NCI-H1105 (cell line): ENCODE measurements around the gene HSD3B2.

Source experiments
- DNase-seq: peaks from one replicate; lab custom pipeline; 2025; lab: John Stamatoyannopoulos, UW

HSD3B2 gene

DNA sequence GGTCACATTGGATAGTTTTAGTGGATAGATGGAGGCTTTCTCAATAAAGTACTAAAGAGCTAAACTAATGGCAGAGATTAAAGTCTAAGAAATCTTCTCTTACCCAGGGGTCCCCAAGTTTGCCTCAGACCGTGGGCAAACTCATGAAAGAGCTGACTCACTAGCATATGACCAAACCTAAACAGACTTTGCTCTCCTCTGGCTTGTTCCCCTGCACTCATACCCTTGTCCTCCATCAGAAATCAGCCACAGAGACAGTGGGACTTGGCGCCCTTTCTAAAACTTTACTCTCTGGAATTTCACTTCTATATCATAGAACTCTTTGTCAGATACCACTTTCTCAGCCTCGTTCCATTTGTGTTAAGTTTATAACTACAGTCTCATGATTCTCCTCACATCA lies 17.0 kb upstream of the HSD3B2 start:
- DNase-seq: no peak

DNA sequence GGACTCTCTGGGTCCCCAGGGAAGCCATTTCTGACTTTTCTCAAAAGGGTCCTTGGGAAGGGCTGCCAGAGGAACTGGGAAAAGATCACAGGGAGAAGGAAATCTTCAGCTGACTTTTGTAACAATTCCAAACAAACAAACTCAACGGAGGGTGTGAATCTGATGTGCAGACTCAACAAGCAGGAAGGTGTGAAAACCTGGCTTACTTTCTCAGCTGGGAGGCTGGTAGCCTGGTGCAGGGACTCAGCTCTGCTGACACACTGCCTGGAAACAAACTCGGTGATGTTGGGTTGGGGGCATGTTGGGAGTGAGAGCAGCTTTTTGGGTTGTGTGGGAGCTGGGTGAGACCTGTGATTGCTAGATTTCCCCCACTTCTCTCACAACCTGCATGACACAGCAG lies 10.2 kb upstream of the HSD3B2 start:
- no peak for DNase-seq

DNA sequence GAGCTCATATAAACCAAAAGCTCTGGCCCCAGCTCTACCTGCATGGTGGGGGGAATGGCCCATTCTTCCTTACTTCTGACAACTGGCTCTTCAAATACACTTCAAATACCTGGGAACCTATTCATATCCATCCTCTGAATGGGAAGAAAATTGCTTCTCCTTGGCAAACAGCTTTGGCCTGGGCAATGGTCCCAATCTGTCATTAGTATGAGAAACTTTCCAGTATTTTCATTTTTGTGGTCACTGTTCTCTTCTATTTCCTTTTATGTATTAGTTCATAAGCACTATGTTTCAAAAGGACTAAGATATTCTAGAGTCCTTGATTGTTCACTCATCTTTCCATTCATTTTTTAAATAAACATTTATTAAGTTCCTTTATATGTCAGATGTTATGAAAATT lies 5.2 kb upstream of the HSD3B2 start:
- peak; percentile 76 for DNase-seq

DNA sequence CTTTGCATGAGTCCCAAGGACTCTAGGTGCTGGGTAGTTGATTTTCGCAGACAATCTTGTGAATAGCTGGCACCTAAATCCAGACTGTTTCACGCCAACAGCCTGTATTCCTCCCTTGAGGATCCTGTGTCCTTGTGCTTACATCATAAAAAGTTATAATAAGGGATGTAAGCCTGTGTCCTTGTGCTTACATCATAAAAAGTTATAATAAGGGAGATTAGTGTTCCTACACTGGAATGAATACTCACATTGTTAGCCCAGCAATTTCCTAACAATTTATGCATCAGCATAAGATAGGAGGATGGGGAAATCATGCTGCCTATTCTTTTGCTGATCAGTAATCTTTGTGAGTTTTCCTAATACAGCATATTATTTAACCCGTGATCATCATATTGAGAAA lies 4.0 kb upstream of the HSD3B2 start:
- DNase-seq: no peak

DNA sequence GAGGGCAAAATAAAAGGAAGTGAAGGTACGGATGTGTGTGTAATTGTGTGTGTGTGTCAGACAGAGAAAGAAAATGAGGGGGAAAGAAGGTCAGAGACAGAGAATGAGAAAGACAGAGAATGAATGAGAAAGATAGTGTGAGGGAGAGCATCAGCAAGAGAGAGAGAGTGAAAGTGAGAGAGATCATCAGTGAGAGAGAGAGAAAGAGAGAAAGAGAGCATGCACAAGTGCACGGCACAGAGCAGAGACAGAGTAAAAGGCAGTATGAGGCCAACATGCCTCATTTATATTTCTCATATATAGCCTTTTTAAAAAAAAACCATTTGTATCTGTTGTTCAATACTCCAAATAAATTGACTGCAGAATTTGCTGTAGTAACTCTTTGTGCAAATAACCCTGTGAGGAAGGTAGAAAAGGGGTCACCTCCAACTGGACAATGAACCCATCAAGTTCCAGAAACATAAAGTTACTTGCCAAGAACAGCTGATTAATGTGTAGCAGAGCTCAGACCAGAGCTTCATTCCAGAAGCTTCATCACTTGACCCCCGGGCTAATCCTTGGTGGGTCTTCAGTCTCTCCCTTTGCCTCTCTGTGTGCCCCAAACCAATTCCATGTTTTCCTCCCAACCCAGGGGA lies 1.2 kb downstream of the HSD3B2 start:
- no peak for DNase-seq

- DNase-seq: no peak
These were observed 4.2 kb downstream of the HSD3B2 start for GRCh38 chr1:119419109-119419508.

GRCh38 chr1:119420638-119421037 lies 5.7 kb downstream of the HSD3B2 start:
- no peak for DNase-seq

DNA sequence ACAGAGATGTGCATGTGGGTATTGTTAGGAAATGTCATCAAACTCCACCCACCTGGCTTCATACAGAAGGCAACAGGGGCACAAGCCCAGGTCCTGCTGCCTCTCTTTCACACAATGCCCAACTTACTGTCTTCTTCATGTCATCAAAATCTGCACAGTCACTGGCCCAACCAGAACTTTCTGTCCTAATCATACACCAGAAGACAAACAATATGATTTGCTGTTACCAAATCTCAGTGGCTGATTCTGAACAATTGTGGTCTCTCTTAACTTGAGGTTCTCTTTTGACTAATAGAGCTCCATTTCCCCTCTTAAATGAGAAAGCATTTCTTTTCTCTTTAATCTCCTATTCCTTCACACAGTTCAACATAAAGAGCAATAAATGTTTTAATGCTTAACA lies 7.7 kb downstream of the HSD3B2 start:
- DNase-seq: no peak

DNA sequence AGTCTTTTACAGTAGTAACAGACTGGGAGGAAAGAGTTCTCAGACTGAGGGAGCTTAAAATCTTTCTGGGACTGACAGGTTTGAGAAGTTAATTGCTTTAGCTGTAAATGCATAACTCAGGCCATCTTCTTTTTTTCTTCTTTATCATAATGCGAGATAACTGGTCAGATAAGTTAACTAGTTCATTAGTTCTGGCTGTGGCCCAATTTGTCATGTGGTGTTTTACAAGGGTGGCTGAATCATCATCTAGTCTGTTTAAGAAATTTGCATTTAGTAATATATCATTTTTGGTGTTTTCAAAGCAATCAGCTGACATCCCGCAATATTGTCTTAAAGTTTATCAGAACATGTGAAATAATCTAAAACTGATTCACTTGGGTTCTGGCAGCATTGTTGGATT lies 14.0 kb downstream of the HSD3B2 start:
- DNase-seq: no peak

DNA sequence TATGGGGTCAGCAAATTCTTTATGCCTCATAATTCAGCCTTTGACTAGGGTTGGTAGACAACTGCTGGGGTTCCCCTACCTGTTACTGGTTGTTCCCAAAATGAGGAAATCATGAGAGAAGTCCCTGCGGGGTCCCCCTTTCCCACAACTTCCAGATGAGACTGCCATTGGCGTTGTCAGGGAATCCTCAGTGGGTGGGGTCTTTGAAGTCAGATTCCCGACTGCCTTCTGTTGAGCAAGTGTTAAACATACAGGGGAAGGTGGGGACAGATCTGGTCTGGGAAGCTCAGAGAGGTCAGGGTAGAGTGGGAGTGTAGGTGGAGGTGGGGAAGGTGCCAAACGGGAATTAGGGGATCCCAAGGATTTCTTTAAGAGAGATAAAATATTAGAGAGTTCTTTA lies 14.7 kb downstream of the HSD3B2 start:
- DNase-seq: no peak

GRCh38 chr1:119430486-119430885 lies 15.5 kb downstream of the HSD3B2 start:
- DNase-seq: no peak

- DNase-seq: no peak
These were observed 16.9 kb downstream of the HSD3B2 start for GRCh38 chr1:119431836-119432235.

DNA sequence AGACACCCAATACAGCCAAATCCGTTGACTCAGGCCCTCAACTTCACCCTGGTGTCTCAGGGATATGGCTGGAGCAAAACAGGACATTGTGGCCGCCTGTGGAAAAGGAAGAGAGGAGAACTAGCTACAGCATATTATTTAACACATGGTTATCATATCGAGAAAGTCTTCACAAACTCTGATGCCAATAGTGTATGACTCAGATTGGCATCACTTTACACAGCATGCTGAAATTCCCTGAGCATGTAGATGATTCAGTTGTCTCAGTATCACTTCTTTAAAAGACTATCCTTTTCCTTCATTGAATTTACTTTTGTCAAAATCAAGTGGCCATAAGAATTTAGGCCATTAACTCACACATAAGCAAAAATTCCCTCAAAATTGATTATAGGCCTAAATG lies 20.1 kb downstream of the HSD3B2 start:
- no peak for DNase-seq

DNA sequence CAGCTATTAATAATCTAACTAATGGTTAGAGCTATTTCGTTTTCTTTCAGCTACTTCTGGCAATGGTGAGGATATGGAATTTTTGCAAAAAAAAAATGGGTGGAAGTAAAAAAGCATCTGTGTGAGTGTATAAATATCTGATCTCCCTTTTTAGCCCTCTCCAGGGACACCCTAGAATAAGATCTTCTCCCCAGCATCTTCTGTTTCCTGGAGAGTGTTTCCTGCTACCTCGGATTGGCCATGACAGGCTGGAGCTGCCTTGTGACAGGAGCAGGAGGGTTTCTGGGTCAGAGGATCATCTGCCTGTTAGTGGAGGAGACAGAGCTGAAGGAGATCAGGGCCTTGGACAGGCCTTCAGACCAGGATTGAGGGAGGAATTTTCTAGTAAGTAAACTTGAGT lies 23.8 kb downstream of the HSD3B2 start:
- no peak for DNase-seq

DNA sequence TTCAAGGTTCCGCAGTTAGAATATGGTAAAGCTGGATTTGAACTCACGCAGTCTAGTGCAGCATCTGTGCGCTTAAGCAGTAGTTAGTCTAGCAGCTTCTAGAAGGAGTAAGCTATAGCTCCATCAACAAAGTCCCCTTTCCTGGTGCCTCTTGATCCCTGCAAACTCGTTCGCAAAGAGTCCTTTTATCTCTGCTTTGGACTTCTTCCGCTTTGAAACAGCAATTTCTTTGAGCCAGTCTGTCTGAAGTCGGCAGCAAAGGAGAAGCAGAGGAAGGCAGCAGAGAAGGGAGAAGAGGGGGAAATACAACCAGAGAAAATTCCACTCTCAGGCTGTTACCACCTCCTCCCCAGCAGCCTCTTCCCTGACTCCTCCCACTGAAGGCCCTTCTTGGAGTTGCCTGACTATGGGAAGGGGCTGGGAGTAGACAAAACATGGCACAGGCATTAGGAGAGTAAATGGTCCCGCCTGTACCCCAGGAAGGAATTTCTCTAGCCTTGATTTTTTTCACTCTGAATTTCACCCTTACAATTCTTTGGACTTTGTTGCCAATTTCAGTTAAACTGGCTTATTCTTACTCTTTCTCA lies 25.9 kb downstream of the HSD3B2 start:
- no peak for DNase-seq

- DNase-seq: no peak
These were observed 27.8 kb downstream of the HSD3B2 start for GRCh38 chr1:119442756-119443155.

- no peak for DNase-seq
These were observed 31.4 kb downstream of the HSD3B2 start for GRCh38 chr1:119446321-119446720.

DNA sequence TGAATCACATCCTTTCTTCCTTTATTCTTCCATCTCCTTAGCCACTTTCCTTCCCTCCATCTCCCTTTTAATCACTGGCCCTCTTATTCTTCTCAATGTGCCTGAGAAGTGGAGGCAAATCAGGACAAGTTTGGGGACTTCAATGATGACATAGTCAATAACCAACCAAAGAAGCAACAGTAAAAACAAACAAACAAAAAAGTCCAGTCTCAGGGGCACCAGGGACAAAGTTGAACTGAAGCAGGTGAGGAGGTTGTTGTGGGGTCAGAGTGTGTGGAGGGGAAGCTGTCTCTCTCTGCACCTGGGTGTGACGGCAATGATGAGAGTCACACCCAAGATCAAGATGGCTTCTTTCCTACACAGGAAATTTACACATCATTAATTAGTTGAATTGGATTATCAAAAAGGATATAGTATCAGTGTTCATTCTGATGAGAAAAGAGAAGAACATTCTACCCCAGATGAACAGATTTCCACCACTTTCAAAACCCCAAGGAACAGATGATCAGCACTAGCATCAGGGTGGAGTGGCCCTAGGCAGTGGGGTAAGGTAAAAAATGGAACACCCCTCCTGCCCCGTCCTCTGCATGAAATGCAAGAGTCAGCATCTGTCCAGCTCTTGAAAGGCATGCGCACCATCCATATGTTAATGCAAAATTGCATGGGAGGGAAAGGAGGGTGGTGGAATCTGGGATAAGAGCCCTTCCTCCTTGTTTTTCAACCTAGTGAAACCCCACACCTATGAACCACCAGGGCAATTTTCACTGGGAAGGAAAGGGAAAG lies 32.6 kb downstream of the HSD3B2 start:
- no peak for DNase-seq

- DNase-seq: no peak
These were observed 33.2 kb downstream of the HSD3B2 start for GRCh38 chr1:119448127-119448511.

DNA sequence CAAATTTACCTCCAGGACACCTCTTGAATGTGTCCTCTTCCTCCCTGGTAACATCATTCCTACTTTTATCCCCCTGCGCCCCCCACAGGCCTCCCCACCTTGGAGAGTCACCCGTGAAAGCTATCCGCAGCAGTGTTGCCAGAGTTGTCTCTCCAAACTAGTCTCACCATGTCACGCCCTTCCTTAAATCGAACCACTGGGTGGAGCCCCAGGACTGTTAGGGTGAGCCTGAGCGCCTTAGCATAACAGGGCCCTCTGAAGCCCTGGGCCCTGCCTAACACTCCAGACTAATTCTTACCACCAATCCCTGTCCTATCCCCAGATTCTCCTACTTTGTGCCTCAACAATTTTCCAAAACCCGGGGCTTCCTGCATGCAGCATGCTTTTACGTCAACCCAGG lies 35.0 kb downstream of the HSD3B2 start:
- DNase-seq: no peak

GRCh38 chr1:119451158-119451557 lies 36.2 kb downstream of the HSD3B2 start:
- no peak for DNase-seq

GRCh38 chr1:119452091-119452490 lies 37.1 kb downstream of the HSD3B2 start:
- DNase-seq: no peak

DNA sequence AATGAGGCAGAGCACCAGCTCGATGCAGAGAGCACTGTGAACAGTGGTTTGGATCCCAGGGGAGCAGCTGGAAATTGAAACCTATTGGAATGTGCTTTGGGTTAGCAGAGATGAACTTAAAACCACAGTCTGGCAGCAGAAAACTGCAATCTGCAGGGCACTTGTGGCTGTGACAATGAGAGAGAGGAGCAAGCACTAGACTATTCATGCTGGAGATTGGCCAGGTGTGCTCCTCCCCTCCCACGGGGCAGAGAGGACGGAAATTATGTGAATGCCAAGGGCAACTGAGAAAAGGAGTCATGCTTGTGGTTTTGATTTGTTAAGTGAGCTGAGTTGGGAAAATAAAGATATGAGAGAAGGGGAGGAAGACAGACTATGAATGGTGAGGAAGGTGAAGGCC lies 38.1 kb downstream of the HSD3B2 start:
- no peak for DNase-seq

DNA sequence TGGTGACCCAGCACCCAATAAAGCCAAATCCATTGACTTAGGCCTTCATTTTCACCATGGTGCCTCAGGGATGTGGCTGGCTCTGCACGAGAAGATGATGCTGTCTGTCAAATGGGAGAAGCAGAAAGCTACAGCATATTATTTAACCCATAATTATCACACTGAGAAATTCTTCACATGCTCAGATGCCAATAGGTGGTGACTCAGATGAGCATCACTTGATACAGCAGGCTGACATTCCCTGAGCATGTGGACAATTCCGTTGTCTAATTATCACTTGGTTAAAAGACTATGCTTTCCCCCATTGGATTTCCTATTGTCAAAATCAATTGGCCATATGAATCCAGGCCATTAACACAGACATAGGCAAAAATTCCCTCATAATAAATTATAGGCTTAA lies 48.0 kb downstream of the HSD3B2 start:
- DNase-seq: no peak
